Stomach smooth muscle (tissue), 2 donors: ENCODE data around the gene SLC25A19.
"Not testable (repeated sequence)": the region's sequence is repeated elsewhere in the genome, so short reads cannot be mapped to it uniquely, and the experiment has no call there.

ENCODE experiments used
- H3K27ac ChIP-seq: one replicate; pipeline ENCODE4 v1.7.0; 2013; ENCODE audit warnings: mild to moderate bottlenecking, low read length, inconsistent platforms
- H3K27me3 ChIP-seq, 2 donors: one replicate each; pipeline ENCODE4 v1.7.0; 2013; ENCODE audit warnings: low read length in 2 of 2; ENCODE audit not compliant: insufficient read depth in 2 of 2, control insufficient read depth in 1 of 2
- H3K36me3 ChIP-seq, 2 donors: one replicate each; pipeline ENCODE4 v1.7.0; 2013; ENCODE audit warnings: low read length in 2 of 2; ENCODE audit not compliant: control insufficient read depth in 2 of 2, insufficient read depth in 2 of 2
- H3K4me1 ChIP-seq: one replicate; pipeline ENCODE4 v1.7.0; 2013; ENCODE audit warnings: low read length; ENCODE audit not compliant: control insufficient read depth, insufficient read depth
- H3K4me3 ChIP-seq, 2 donors: one replicate each; pipeline ENCODE4 v1.7.0; 2013; ENCODE audit warnings: low read length in 2 of 2
- H3K9ac ChIP-seq, 2 donors: one replicate each; pipeline ENCODE4 v1.7.0; 2013; ENCODE audit warnings: low read length in 2 of 2, mild to moderate bottlenecking in 1 of 2
- H3K9me3 ChIP-seq, 2 donors: one replicate each; pipeline ENCODE4 v1.7.0; 2013; ENCODE audit warnings: low read length in 2 of 2; ENCODE audit not compliant: control insufficient read depth in 2 of 2
- donor health status: healthy.
- donor health status: Pancreatic carcinoma.

The SLC25A19 gene

GRCh38 chr17:75301502-75302206 is 12.4 kb upstream of the SLC25A19 start:
- no peaks in the 10 kb centered on the region for H3K4me1 ChIP-seq
- no peak overlapping the region for H3K27ac ChIP-seq
- no peaks in the 10 kb centered on the region for H3K9me3 ChIP-seq

GRCh38 chr17:75301049-75301448 is 11.8 kb upstream of the SLC25A19 start:
- no peak overlapping the region for H3K4me3 ChIP-seq
- H3K27me3 ChIP-seq = no peaks in the 10 kb centered on the region
- H3K9ac ChIP-seq = no peak overlapping the region
- no peaks in the 10 kb centered on the region for H3K4me1 ChIP-seq
- no peaks in the 10 kb centered on the region for H3K36me3 ChIP-seq
- no peak overlapping the region for H3K27ac ChIP-seq
- H3K9me3 ChIP-seq = no peaks in the 10 kb centered on the region

More at GRCh38 chr17:75301502-75302206, 12.4 kb upstream of the SLC25A19 start:
- no peak overlapping the region for H3K4me3 ChIP-seq
- H3K27me3 ChIP-seq = no peaks in the 10 kb centered on the region
- no peaks in the 10 kb centered on the region for H3K36me3 ChIP-seq
- no peak overlapping the region for H3K9ac ChIP-seq

- Histone ChIP-seq H3K27ac (no peak overlapping the region), H3K36me3 (no peaks in the 10 kb centered on the region), H3K4me1 (no peaks in the 10 kb centered on the region), H3K27me3 (no peaks in the 10 kb centered on the region), H3K9me3 (no peaks in the 10 kb centered on the region), H3K9ac (no peak overlapping the region), H3K4me3 (no peak overlapping the region)
Measured at GRCh38 chr17:75300280-75300679, 11.0 kb upstream of the SLC25A19 start.

- H3K9me3 ChIP-seq = no peaks in the 10 kb centered on the region
- no peak overlapping the region for H3K9ac ChIP-seq
- H3K4me3 ChIP-seq = no peak overlapping the region
- H3K4me1 ChIP-seq = no peaks in the 10 kb centered on the region
- no peak overlapping the region for H3K27ac ChIP-seq
- H3K27me3 ChIP-seq = no peaks in the 10 kb centered on the region
- no peaks in the 10 kb centered on the region for H3K36me3 ChIP-seq
Measured at GRCh38 chr17:75295201-75296158, 6.2 kb upstream of the SLC25A19 start.

GRCh38 chr17:75292810-75293448 is 3.7 kb upstream of the SLC25A19 start:
- not testable (repeated sequence) for H3K4me1 ChIP-seq, H3K9ac ChIP-seq, H3K27me3 ChIP-seq, H3K36me3 ChIP-seq, H3K4me3 ChIP-seq, H3K9me3 ChIP-seq, H3K27ac ChIP-seq

GRCh38 chr17:75289832-75290337 is 652 bp upstream of the SLC25A19 start:
- Histone ChIP-seq H3K4me3 (peak overlapping the region; percentile 93 to 94), H3K9me3 (no peaks in the 10 kb centered on the region), H3K27me3 (no peaks in the 10 kb centered on the region), H3K36me3 (peaks cover 5 to 10% of the 10 kb centered on the region in 2 donors), H3K27ac (peak overlapping the region; percentile 76), H3K4me1 (peaks cover 5% of the 10 kb centered on the region), H3K9ac (peak overlapping the region; percentile 75 to 85)

GRCh38 chr17:75288770-75289114 is 491 bp downstream of the SLC25A19 start:
- H3K36me3 ChIP-seq = peaks cover 5 to 10% of the 10 kb centered on the region in 2 donors
- H3K4me3 ChIP-seq = peak overlapping the region; percentile 93 to 94
- H3K27me3 ChIP-seq = no peaks in the 10 kb centered on the region
- peaks cover 5% of the 10 kb centered on the region for H3K4me1 ChIP-seq
- H3K9me3 ChIP-seq = no peaks in the 10 kb centered on the region
- peak overlapping the region; percentile 82 to 92 for H3K9ac ChIP-seq
- peak overlapping the region; percentile 76 for H3K27ac ChIP-seq

GRCh38 chr17:75288359-75288758 is 874 bp downstream of the SLC25A19 start:
- peaks cover 5 to 11% of the 10 kb centered on the region in 2 donors for H3K36me3 ChIP-seq

GRCh38 chr17:75287221-75287620 is 2.0 kb downstream of the SLC25A19 start:
- Histone ChIP-seq H3K4me1 (peaks cover 5% of the 10 kb centered on the region), H3K27me3 (no peaks in the 10 kb centered on the region), H3K4me3 (no peak overlapping the region), H3K36me3 (peaks cover 5 to 12% of the 10 kb centered on the region in 2 donors), H3K27ac (no peak overlapping the region), H3K9me3 (no peaks in the 10 kb centered on the region), H3K9ac (no peak overlapping the region)

More at GRCh38 chr17:75288359-75288758, 874 bp downstream of the SLC25A19 start:
- Histone ChIP-seq H3K9ac (peak overlapping the region in 1 of 2 donors; percentile 92), H3K4me1 (peaks cover 5% of the 10 kb centered on the region), H3K27me3 (no peaks in the 10 kb centered on the region), H3K27ac (peak overlapping the region; percentile 76), H3K4me3 (peak overlapping the region; percentile 93 to 94), H3K9me3 (no peaks in the 10 kb centered on the region)

GRCh38 chr17:75285123-75285522 is 4.1 kb downstream of the SLC25A19 start:
- Histone ChIP-seq H3K9me3 (no peaks in the 10 kb centered on the region), H3K9ac (no peak overlapping the region), H3K4me3 (no peak overlapping the region), H3K27me3 (no peaks in the 10 kb centered on the region), H3K27ac (no peak overlapping the region), H3K4me1 (peaks cover 5% of the 10 kb centered on the region), H3K36me3 (peaks cover 5 to 15% of the 10 kb centered on the region in 2 donors)
